Right kidney (tissue), 1 donor: ENCODE measurements around the gene TRIM3.

Experiments used
- DNase-seq: peaks from one replicate; pipeline ENCODE4 v3.0.0-alpha.2; 2016

The TRIM3 gene

GRCh38 chr11:6402561-6402981, 71.2 kb downstream of the TRIM3 start:
- no peak for DNase-seq

GRCh38 chr11:6402061-6402470, 71.7 kb downstream of the TRIM3 start:
- DNase-seq = no peak

GRCh38 chr11:6401464-6401863, 72.3 kb downstream of the TRIM3 start:
- DNase-seq = no peak

- no peak for DNase-seq
These were observed 73.1 kb downstream of the TRIM3 start for GRCh38 chr11:6400431-6401345.
